HG03095 (cell line): Measurements from ENCODE around the gene SPANXD.
"Not testable (repeated sequence)": the region's sequence is repeated elsewhere in the genome, so short reads cannot be mapped to it uniquely, and the experiment has no call there.

Experiments
- ATAC-seq: cut with Tn5 transposase; IDR thresholded peaks from one replicate; pipeline ENCODE4 v1.9.1; 2021; ENCODE audit warnings: moderate library complexity; ENCODE audit not compliant: unreplicated experiment

Gene SPANXD

GRCh38 chrX:141698639-141699038, at the start of gene SPANXD:
Gene SPANXD, minus strand, starts transcription at chrX:141698739. Its CDS starts 334 bp downstream, at chrX:141698405.
- not testable (repeated sequence) for ATAC-seq

DNA sequence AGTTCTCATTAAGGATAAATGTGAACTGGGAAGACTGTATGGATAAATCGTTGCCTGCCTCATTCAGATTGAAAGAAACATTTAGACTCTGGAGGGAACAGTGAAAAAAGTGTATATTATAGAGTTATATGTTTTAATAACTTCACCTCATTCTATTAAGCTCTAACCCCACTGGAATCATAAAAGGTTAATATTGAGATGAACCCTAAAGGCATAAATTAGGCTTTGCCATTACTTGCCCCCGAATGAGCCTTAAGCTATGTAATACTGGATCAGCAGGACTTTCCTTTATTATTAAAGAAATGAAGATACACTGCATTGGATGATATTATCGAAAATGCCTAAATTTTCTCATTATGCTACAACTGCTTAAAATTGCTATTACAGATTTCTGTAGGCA, 44.1 kb upstream of the SPANXD start:
- ATAC-seq, result no peak

GRCh38 chrX:141736656-141737055, 38.1 kb upstream of the SPANXD start:
- no peak for ATAC-seq

- ATAC-seq, result no peak
Measured at GRCh38 chrX:141733371-141733770, 34.8 kb upstream of the SPANXD start.

GRCh38 chrX:141732031-141732430, 33.5 kb upstream of the SPANXD start:
- no peak for ATAC-seq

GRCh38 chrX:141724186-141724585, 25.6 kb upstream of the SPANXD start:
- ATAC-seq, result no peak

GRCh38 chrX:141714680-141715079, 16.1 kb upstream of the SPANXD start:
- no peak for ATAC-seq

DNA sequence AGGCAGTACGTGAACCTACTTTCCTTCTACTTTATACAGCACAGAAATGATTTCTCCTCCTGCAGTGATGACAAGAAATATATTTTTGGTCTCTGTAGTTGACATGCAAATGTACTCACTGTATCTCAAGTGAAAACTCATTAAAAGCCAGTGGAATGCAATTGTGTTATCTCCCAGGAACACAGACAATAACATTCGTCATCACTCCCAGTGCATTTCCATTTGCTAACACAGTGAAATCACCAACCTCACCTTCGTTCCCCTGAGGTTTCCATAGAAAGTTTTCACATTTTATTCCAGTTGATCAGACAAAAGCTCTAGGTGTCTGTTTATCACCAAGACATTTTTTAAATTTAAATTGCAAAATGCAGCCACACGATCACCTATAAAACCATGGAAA, 2.5 kb upstream of the SPANXD start:
- ATAC-seq, result no peak

- ATAC-seq, result no peak
Measured at GRCh38 chrX:141673946-141674345, 24.6 kb downstream of the SPANXD start.

DNA sequence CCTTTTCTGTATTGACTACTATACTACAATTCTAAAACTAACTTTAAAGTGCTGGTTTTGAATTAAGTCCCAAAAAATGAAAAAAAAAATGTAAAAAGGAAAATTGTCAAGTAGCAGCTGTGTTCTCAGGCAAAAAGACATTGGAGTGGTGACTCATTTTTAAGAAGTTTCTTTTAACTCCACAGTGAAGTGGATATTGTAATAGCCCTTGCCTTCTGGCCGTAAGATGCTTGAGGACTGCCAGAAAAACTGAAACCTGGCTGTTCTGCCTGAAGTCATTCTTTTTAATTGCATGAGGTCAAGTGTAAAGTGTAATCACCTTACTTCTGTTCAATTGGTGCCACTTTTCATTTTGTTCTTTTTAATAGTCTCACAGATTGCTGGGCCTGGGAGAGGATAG, 28.9 kb downstream of the SPANXD start:
- ATAC-seq, result no peak

- no peak for ATAC-seq
Measured at GRCh38 chrX:141668371-141668770, 30.2 kb downstream of the SPANXD start.

GRCh38 chrX:141662781-141663180, 35.8 kb downstream of the SPANXD start:
- no peak for ATAC-seq

DNA sequence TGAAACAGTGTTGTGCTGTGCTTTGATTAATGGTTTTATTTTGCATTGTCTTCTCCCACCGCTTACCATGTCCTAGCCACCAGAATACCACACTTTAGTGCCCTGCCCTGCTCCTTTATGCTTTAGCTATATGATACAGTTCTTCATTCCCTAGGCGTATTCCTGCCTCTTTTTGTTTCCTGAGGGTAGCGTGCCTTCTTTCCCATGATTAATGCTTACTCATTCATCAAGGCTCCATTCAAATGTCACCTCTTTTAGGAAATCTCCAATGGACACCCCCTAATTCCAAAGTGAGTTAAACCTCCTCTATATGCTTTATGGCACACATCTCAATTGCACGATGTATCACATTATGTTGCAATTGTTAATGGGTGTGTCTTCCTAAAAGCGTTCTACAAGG, 46.3 kb downstream of the SPANXD start:
- ATAC-seq, result no peak
